ENCODE data around the gene VAPA.
"Not testable (repeated sequence)": the region's sequence is repeated elsewhere in the genome, so short reads cannot be mapped to it uniquely, and the experiment has no call there.

The VAPA gene

DNA sequence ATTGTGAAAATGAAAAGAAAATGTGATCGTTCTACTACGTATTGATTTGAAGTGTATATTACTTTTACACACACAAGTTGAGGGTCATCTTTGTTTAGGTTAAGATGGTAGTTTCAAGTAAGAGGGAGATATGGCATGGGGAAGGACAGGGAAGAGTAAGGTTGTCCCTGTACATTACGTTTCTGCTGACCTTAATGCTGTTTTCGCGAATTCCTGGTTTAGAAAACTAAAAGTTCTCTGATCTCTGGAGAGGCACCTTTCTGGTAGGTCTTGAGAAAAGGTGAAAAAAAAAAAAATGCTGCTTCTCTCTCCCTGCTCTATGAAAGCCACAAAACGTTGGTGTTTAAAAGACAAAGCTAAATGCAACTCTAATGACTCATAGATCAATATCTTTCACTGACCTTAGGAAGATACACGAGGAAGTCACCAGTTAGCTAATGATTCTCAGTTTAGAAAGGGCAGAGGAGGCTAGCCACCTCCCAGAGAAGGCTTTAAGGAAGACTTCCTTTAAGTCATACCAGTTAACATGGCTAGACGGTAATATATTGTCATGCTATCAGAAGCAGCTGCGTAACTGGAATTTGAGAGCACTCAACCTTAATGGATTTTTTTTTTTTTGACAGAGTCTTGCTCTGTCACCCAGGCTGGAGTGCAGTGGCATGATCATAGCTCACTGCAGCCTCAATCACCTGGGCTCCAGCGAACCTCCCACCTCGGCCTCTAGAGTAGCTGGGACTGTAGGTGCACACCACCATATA, 14.8 kb upstream of the VAPA start:
- peaks cover 7% of the 10 kb centered on the region for H3K4me1 ChIP-seq (ENCODE audit: insufficient read depth, low read length, poor library complexity, severe bottlenecking)
- H3K4me3 ChIP-seq (ENCODE audit: low read length, poor library complexity, severe bottlenecking), result no peak overlapping the region
- no peaks in the 10 kb centered on the region for H3F3A ChIP-seq (ENCODE audit: low read depth)
- no peaks in the 10 kb centered on the region for H3K79me2 ChIP-seq (ENCODE audit: insufficient read depth, low read length)
- no peaks in the 10 kb centered on the region for H3K27me3 ChIP-seq (ENCODE audit: insufficient read depth, low read length, poor library complexity, severe bottlenecking)
- H3K36me3 ChIP-seq (ENCODE audit: insufficient read depth, low read length), result no peaks in the 10 kb centered on the region
- no peaks in the 10 kb centered on the region for H4K20me1 ChIP-seq (ENCODE audit: insufficient read depth, low read length, poor library complexity, severe bottlenecking)
- H3K9ac ChIP-seq (ENCODE audit: low read depth, low read length, poor library complexity, severe bottlenecking), result no peak overlapping the region
- no peaks in the 10 kb centered on the region for H3K9me2 ChIP-seq (replicated peaks; ENCODE audit: low read depth, low read length)
- TF ChIP-seq EZH2phosphoT487 (IDR thresholded peaks at IDR 0.05; ENCODE audit: borderline replicate concordance), result no peak
- TF ChIP-seq, protein P1, sequence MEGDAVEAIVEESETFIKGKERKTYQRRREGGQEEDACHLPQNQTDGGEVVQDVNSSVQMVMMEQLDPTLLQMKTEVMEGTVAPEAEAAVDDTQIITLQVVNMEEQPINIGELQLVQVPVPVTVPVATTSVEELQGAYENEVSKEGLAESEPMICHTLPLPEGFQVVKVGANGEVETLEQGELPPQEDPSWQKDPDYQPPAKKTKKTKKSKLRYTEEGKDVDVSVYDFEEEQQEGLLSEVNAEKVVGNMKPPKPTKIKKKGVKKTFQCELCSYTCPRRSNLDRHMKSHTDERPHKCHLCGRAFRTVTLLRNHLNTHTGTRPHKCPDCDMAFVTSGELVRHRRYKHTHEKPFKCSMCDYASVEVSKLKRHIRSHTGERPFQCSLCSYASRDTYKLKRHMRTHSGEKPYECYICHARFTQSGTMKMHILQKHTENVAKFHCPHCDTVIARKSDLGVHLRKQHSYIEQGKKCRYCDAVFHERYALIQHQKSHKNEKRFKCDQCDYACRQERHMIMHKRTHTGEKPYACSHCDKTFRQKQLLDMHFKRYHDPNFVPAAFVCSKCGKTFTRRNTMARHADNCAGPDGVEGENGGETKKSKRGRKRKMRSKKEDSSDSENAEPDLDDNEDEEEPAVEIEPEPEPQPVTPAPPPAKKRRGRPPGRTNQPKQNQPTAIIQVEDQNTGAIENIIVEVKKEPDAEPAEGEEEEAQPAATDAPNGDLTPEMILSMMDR (conservative IDR thresholded peaks at IDR 0.05; ENCODE audit: low read length), result no peak
- H3K9me3 ChIP-seq (ENCODE audit: insufficient read depth, low read depth, low read length), result no peaks in the 10 kb centered on the region
- H2AFZ ChIP-seq (ENCODE audit: low read length), result peak overlapping the region; percentile 39
- H3K4me2 ChIP-seq (ENCODE audit: low read depth, low read length, poor library complexity, severe bottlenecking), result no peak overlapping the region

DNA sequence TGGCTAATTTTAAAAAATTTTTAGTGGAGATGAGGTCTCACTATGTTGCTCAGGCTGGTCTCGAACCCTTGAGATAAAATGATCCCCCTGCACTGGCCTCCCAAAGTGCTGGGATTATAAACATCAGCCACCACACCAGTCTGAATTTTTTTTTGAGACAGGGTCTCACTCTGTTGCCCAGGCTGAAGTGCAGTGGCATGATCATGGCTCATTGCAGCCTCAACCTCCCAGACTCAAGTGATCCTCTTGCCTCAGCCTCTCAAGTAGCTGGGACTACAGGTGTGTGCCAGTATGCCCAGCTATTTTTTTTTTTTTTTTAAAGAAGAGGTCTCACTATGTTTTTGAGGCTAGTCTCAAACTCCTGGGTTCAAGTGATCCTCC, 14.3 kb upstream of the VAPA start:
- not testable (repeated sequence) for H3F3A ChIP-seq (ENCODE audit: low read depth); H3K4me3 ChIP-seq (ENCODE audit: low read length, poor library complexity, severe bottlenecking); H4K20me1 ChIP-seq (ENCODE audit: insufficient read depth, low read length, poor library complexity, severe bottlenecking); H3K4me2 ChIP-seq (ENCODE audit: low read depth, low read length, poor library complexity, severe bottlenecking); H3K36me3 ChIP-seq (ENCODE audit: insufficient read depth, low read length); H3K4me1 ChIP-seq (ENCODE audit: insufficient read depth, low read length, poor library complexity, severe bottlenecking); H3K27me3 ChIP-seq (ENCODE audit: insufficient read depth, low read length, poor library complexity, severe bottlenecking); H3K79me2 ChIP-seq (ENCODE audit: insufficient read depth, low read length); H2AFZ ChIP-seq (ENCODE audit: low read length); H3K9me2 ChIP-seq (replicated peaks; ENCODE audit: low read depth, low read length); H3K9ac ChIP-seq (ENCODE audit: low read depth, low read length, poor library complexity, severe bottlenecking); H3K9me3 ChIP-seq (ENCODE audit: insufficient read depth, low read depth, low read length)

DNA sequence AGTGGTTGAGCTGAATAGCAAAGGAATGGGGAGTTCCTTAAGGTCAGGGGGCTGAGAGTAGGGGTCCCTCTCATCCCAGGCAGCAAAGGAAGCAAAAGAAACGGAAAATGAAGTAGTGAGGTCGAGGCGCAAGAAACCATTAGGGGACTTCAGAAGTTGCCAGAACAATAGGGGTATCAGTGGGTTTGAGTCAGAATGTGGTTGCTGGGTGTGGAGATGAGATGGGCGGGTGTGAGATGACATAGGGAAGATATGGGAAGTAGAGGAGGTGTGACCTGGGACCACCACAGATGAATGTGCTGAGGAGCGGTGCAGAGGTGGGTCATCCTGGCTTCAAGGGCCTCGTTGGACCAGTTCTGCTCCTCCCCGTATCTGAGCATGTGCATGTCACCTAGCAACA, 13.1 kb upstream of the VAPA start:
- Histone ChIP-seq H3K9me2 (replicated peaks; ENCODE audit: low read depth, low read length) (no peaks in the 10 kb centered on the region), H3K4me3 (ENCODE audit: low read length, poor library complexity, severe bottlenecking) (no peak overlapping the region), H3K36me3 (ENCODE audit: insufficient read depth, low read length) (no peaks in the 10 kb centered on the region), H3K4me2 (ENCODE audit: low read depth, low read length, poor library complexity, severe bottlenecking) (no peak overlapping the region), H3K4me1 (ENCODE audit: insufficient read depth, low read length, poor library complexity, severe bottlenecking) (peaks cover 7% of the 10 kb centered on the region), H3K9me3 (ENCODE audit: insufficient read depth, low read depth, low read length) (no peaks in the 10 kb centered on the region), H3K9ac (ENCODE audit: low read depth, low read length, poor library complexity, severe bottlenecking) (no peak overlapping the region), H2AFZ (ENCODE audit: low read length) (no peak overlapping the region), H4K20me1 (ENCODE audit: insufficient read depth, low read length, poor library complexity, severe bottlenecking) (no peaks in the 10 kb centered on the region), H3K27me3 (ENCODE audit: insufficient read depth, low read length, poor library complexity, severe bottlenecking) (no peaks in the 10 kb centered on the region), H3F3A (ENCODE audit: low read depth) (no peaks in the 10 kb centered on the region), H3K79me2 (ENCODE audit: insufficient read depth, low read length) (no peaks in the 10 kb centered on the region)
- TF ChIP-seq EZH2phosphoT487 (IDR thresholded peaks at IDR 0.05; ENCODE audit: borderline replicate concordance), result no peak
- TF ChIP-seq, protein P1 (conservative IDR thresholded peaks at IDR 0.05; ENCODE audit: low read length), result no peak

DNA sequence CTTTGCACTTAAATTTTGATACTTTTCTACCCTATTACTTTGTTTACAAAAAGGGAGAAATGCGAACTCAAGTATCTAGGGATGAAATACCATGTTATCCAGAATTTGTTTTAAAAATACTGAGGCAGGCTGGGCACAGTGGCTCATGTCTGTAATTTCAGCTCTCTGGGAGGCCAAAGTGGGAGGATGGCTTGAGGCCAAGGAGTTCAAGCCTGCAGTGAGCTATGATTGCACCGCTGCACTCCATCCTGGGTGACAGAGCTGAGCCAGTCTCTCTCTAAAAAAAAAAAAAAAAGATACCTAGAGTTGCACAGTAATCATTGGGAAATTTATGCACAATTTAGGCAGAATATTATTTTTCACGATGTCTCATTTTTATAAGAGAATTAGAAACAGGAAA, 12.4 kb upstream of the VAPA start:
- H4K20me1 ChIP-seq (ENCODE audit: insufficient read depth, low read length, poor library complexity, severe bottlenecking), result no peaks in the 10 kb centered on the region
- no peaks in the 10 kb centered on the region for H3K36me3 ChIP-seq (ENCODE audit: insufficient read depth, low read length)
- H3K4me2 ChIP-seq (ENCODE audit: low read depth, low read length, poor library complexity, severe bottlenecking), result no peak overlapping the region
- no peak overlapping the region for H3K4me3 ChIP-seq (ENCODE audit: low read length, poor library complexity, severe bottlenecking)
- TF ChIP-seq EZH2phosphoT487 (IDR thresholded peaks at IDR 0.05; ENCODE audit: borderline replicate concordance), result no peak
- TF ChIP-seq, protein P1 (conservative IDR thresholded peaks at IDR 0.05; ENCODE audit: low read length), result no peak
- H3K9me2 ChIP-seq (replicated peaks; ENCODE audit: low read depth, low read length), result no peaks in the 10 kb centered on the region
- H3K4me1 ChIP-seq (ENCODE audit: insufficient read depth, low read length, poor library complexity, severe bottlenecking), result peaks cover 7% of the 10 kb centered on the region
- no peak overlapping the region for H3K9ac ChIP-seq (ENCODE audit: low read depth, low read length, poor library complexity, severe bottlenecking)
- no peaks in the 10 kb centered on the region for H3F3A ChIP-seq (ENCODE audit: low read depth)
- H3K79me2 ChIP-seq (ENCODE audit: insufficient read depth, low read length), result no peaks in the 10 kb centered on the region
- no peaks in the 10 kb centered on the region for H3K9me3 ChIP-seq (ENCODE audit: insufficient read depth, low read depth, low read length)
- H3K27me3 ChIP-seq (ENCODE audit: insufficient read depth, low read length, poor library complexity, severe bottlenecking), result no peaks in the 10 kb centered on the region
- no peak overlapping the region for H2AFZ ChIP-seq (ENCODE audit: low read length)

DNA sequence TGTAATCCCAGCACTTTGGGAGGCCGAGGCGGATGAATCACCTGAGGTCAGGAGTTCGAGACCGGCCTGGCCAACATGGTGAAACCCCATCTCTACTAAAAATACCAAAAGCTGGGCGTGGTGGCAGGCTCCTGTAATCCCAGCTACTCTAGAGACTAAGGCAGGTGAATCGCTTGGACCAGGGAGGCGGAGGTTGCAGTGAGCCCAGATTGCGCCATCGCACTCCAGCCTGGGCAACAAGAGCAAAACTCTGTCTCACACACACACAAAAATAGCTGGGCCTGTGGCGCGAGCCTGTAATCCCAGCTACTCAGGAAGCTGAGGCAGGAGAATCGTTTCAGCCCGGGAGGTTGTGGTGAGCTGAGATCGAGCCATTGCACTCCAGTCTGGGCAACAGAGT, 11.6 kb upstream of the VAPA start:
- H4K20me1 ChIP-seq (ENCODE audit: insufficient read depth, low read length, poor library complexity, severe bottlenecking); H3K36me3 ChIP-seq (ENCODE audit: insufficient read depth, low read length); H3K9me3 ChIP-seq (ENCODE audit: insufficient read depth, low read depth, low read length); H3K79me2 ChIP-seq (ENCODE audit: insufficient read depth, low read length); H3K9me2 ChIP-seq (replicated peaks; ENCODE audit: low read depth, low read length); H3K4me2 ChIP-seq (ENCODE audit: low read depth, low read length, poor library complexity, severe bottlenecking); H3K9ac ChIP-seq (ENCODE audit: low read depth, low read length, poor library complexity, severe bottlenecking); H3K27me3 ChIP-seq (ENCODE audit: insufficient read depth, low read length, poor library complexity, severe bottlenecking); H3F3A ChIP-seq (ENCODE audit: low read depth); H3K4me3 ChIP-seq (ENCODE audit: low read length, poor library complexity, severe bottlenecking); H2AFZ ChIP-seq (ENCODE audit: low read length); H3K4me1 ChIP-seq (ENCODE audit: insufficient read depth, low read length, poor library complexity, severe bottlenecking): not testable (repeated sequence)

Measured in Loucy (cell line).